Mesenchymal stem cell (in vitro differentiated cells and primary cell): Measurements from ENCODE around the gene LCN1.

Source experiments
- DNase-seq: peaks from one replicate; pipeline ENCODE4 v3.0.0-alpha.2; 2013
- H2AFZ ChIP-seq: one replicate; pipeline ENCODE4 v1.6.1; 2013; ENCODE audit warnings: low read depth, mild to moderate bottlenecking, control low read depth, inconsistent platforms, low read length, moderate library complexity
- H2AK5ac ChIP-seq: 2 replicates; pipeline ENCODE4 v1.6.1; 2013; ENCODE audit warnings: low read length, moderate library complexity, mild to moderate bottlenecking, inconsistent platforms; ENCODE audit not compliant: severe bottlenecking
- H2BK120ac ChIP-seq: one replicate; pipeline ENCODE4 v1.6.1; 2013; ENCODE audit warnings: low read depth, mild to moderate bottlenecking, inconsistent platforms, low read length, moderate library complexity
- H2BK12ac ChIP-seq, 2 experiments: one replicate each; pipeline ENCODE4 v1.6.1; 2013; ENCODE audit warnings: inconsistent platforms in 2 of 2, low read length in 2 of 2, mild to moderate bottlenecking in 2 of 2, moderate library complexity in 2 of 2, control low read depth in 1 of 2
- H2BK15ac ChIP-seq: one replicate; pipeline ENCODE4 v1.6.1; 2013; ENCODE audit warnings: mild to moderate bottlenecking, low read depth, inconsistent platforms; ENCODE audit not compliant: poor library complexity, severe bottlenecking
- H2BK5ac ChIP-seq: 2 replicates; pipeline ENCODE4 v1.6.1; 2013; ENCODE audit warnings: low read depth, mild to moderate bottlenecking, low read length, control low read depth, inconsistent platforms; ENCODE audit not compliant: poor library complexity, severe bottlenecking
- H3K14ac ChIP-seq, 2 experiments: one replicate each; pipeline ENCODE4 v1.6.1; 2013; ENCODE audit warnings: inconsistent platforms in 2 of 2, low read length in 2 of 2, control low read depth in 1 of 2, mild to moderate bottlenecking in 1 of 2, moderate library complexity in 1 of 2
- H3K18ac ChIP-seq, 2 experiments: one replicate each; pipeline ENCODE4 v1.6.1; 2013; ENCODE audit warnings: inconsistent platforms in 2 of 2, low read length in 2 of 2, control low read depth in 1 of 2, low read depth in 1 of 2, mild to moderate bottlenecking in 1 of 2
- H3K23ac ChIP-seq, 2 experiments: one replicate each; pipeline ENCODE4 v1.6.1; 2013; ENCODE audit warnings: inconsistent platforms in 2 of 2, low read length in 2 of 2, mild to moderate bottlenecking in 2 of 2, moderate library complexity in 2 of 2, control low read depth in 1 of 2
- H3K27ac ChIP-seq: 2 replicates; pipeline ENCODE4 v1.5.1; 2013; ENCODE audit warnings: mild to moderate bottlenecking, moderate library complexity, low read length, control low read depth, inconsistent platforms; ENCODE audit not compliant: poor library complexity, severe bottlenecking
- H3K27me3 ChIP-seq, 2 experiments: 2 replicates each; pipeline versions ENCODE4 v1.6.1 to v1.7.0; 2013; ENCODE audit warnings: low read length in 2 of 2, mild to moderate bottlenecking in 2 of 2, moderate library complexity in 2 of 2, control low read depth in 1 of 2, inconsistent platforms in 1 of 2; ENCODE audit not compliant: control insufficient read depth in 1 of 2, insufficient read depth in 1 of 2
- H3K36me3 ChIP-seq, 2 experiments: 2 replicates each; pipeline versions ENCODE4 v1.6.1 to v1.7.0; 2013; ENCODE audit warnings: low read length in 2 of 2, control low read depth in 1 of 2, inconsistent platforms in 1 of 2, low read depth in 1 of 2, mild to moderate bottlenecking in 1 of 2; ENCODE audit not compliant: insufficient read depth in 2 of 2, control insufficient read depth in 1 of 2
- H3K4ac ChIP-seq, 2 experiments: one replicate each; pipeline ENCODE4 v1.6.1; 2013; ENCODE audit warnings: inconsistent platforms in 2 of 2, low read length in 2 of 2, mild to moderate bottlenecking in 2 of 2, moderate library complexity in 2 of 2, control low read depth in 1 of 2, low read depth in 1 of 2
- H3K4me1 ChIP-seq: 2 replicates; pipeline ENCODE4 v1.6.1; 2013; ENCODE audit warnings: low read depth, low read length, control low read depth; ENCODE audit not compliant: control insufficient read depth, insufficient read depth
- H3K4me2 ChIP-seq: 2 replicates; pipeline ENCODE4 v1.6.1; 2013; ENCODE audit warnings: low read length, mild to moderate bottlenecking, inconsistent platforms; ENCODE audit not compliant: poor library complexity, severe bottlenecking
- H3K4me3 ChIP-seq, 2 experiments: 2 replicates each; pipeline versions ENCODE4 v1.5.1 to v1.7.0; 2013; ENCODE audit warnings: low read length in 2 of 2, mild to moderate bottlenecking in 2 of 2, control low read depth in 1 of 2, low read depth in 1 of 2; ENCODE audit not compliant: insufficient read depth in 1 of 2
- H3K79me1 ChIP-seq: replicated peaks from 2 replicates; pipeline ENCODE4 v1.6.1; 2013; ENCODE audit warnings: mild to moderate bottlenecking, control low read depth, low read length, inconsistent platforms; ENCODE audit not compliant: poor library complexity, severe bottlenecking
- H3K9ac ChIP-seq: 2 replicates; pipeline ENCODE4 v1.7.0; 2013; ENCODE audit warnings: mild to moderate bottlenecking, low read length, moderate library complexity
- H3K9me3 ChIP-seq: 2 replicates; pipeline ENCODE4 v1.7.0; 2013; ENCODE audit warnings: mild to moderate bottlenecking, low read length; ENCODE audit not compliant: control insufficient read depth
- H4K8ac ChIP-seq: one replicate; pipeline ENCODE4 v1.6.1; 2013; ENCODE audit warnings: inconsistent platforms, mild to moderate bottlenecking, low read length, moderate library complexity
- H4K91ac ChIP-seq: one replicate; pipeline ENCODE4 v1.6.1; 2013; ENCODE audit warnings: mild to moderate bottlenecking, low read length, inconsistent platforms
- WGBS: methylation state at CpG from one replicate; pipeline ENCODE4 v1.1.7; 2013; ENCODE audit warnings: mixed read lengths; 5-methylcytosine and 5-hydroxymethylcytosine counted together

Gene LCN1

GRCh38 chr9:135565141-135565628 lies 43.9 kb downstream of the LCN1 start:
- no peak overlapping the region for H3K23ac ChIP-seq
- H2BK12ac ChIP-seq, result no peak overlapping the region
- 58% methylated on average over 5 of the region's 9 CpGs for WGBS

GRCh38 chr9:135565636-135566035 lies 44.4 kb downstream of the LCN1 start:
- 79% methylated on average over 8 of the region's 8 CpGs for WGBS
- no peaks in the 10 kb centered on the region for H3K36me3 ChIP-seq

More at GRCh38 chr9:135565141-135565628, 43.9 kb downstream of the LCN1 start:
- Histone ChIP-seq H4K8ac (no peak overlapping the region), H3K14ac (no peak overlapping the region), H2BK15ac (no peak overlapping the region), H3K4me1 (no peaks in the 10 kb centered on the region), H2AFZ (no peak overlapping the region), H2AK5ac (no peak overlapping the region), H3K27ac (no peak overlapping the region), H4K91ac (no peak overlapping the region), H3K27me3 (no peaks in the 10 kb centered on the region), H3K4me2 (no peak overlapping the region), H3K18ac (no peak overlapping the region), H2BK120ac (no peak overlapping the region), H2BK5ac (no peak overlapping the region), H3K4ac (no peak overlapping the region), H3K36me3 (no peaks in the 10 kb centered on the region), H3K9ac (no peak overlapping the region), H3K79me1 (no peaks in the 10 kb centered on the region), H3K4me3 (no peak overlapping the region), H3K9me3 (peaks cover 9% of the 10 kb centered on the region)
- no peak for DNase-seq

GRCh38 chr9:135566552-135566951 lies 45.3 kb downstream of the LCN1 start:
- H3K27ac ChIP-seq, result no peak overlapping the region
- WGBS, result 87% methylated on average over 9 of the region's 10 CpGs
- no peak overlapping the region for H3K4me3 ChIP-seq
- no peak overlapping the region for H3K4ac ChIP-seq
- peaks cover 9% of the 10 kb centered on the region for H3K9me3 ChIP-seq
- no peak overlapping the region for H2BK12ac ChIP-seq
- H2BK120ac ChIP-seq, result no peak overlapping the region
- no peak overlapping the region for H2BK15ac ChIP-seq
- no peak overlapping the region for H4K8ac ChIP-seq
- H4K91ac ChIP-seq, result no peak overlapping the region
- H2BK5ac ChIP-seq, result no peak overlapping the region
- H3K27me3 ChIP-seq, result no peaks in the 10 kb centered on the region
- no peak overlapping the region for H3K9ac ChIP-seq
- H3K79me1 ChIP-seq, result no peaks in the 10 kb centered on the region
- no peak for DNase-seq
- H3K36me3 ChIP-seq, result no peaks in the 10 kb centered on the region
- no peak overlapping the region for H3K23ac ChIP-seq
- H3K18ac ChIP-seq, result no peak overlapping the region
- H3K4me2 ChIP-seq, result no peak overlapping the region
- no peak overlapping the region for H2AK5ac ChIP-seq
- no peaks in the 10 kb centered on the region for H3K4me1 ChIP-seq
- no peak overlapping the region for H3K14ac ChIP-seq
- H2AFZ ChIP-seq, result no peak overlapping the region

More at GRCh38 chr9:135565636-135566035, 44.4 kb downstream of the LCN1 start:
- Histone ChIP-seq H2AK5ac (no peak overlapping the region), H3K23ac (no peak overlapping the region), H2BK120ac (no peak overlapping the region), H3K79me1 (no peaks in the 10 kb centered on the region), H3K27me3 (no peaks in the 10 kb centered on the region), H3K9ac (no peak overlapping the region), H2BK15ac (no peak overlapping the region), H3K4me3 (no peak overlapping the region), H2AFZ (no peak overlapping the region), H3K18ac (no peak overlapping the region), H4K8ac (no peak overlapping the region), H2BK12ac (no peak overlapping the region), H3K4me1 (no peaks in the 10 kb centered on the region), H2BK5ac (no peak overlapping the region), H3K4ac (no peak overlapping the region), H3K4me2 (no peak overlapping the region), H3K14ac (no peak overlapping the region), H4K91ac (no peak overlapping the region), H3K27ac (no peak overlapping the region), H3K9me3 (peaks cover 9% of the 10 kb centered on the region)
- DNase-seq, result no peak

- Histone ChIP-seq H3K27me3 (no peaks in the 10 kb centered on the region), H3K14ac (no peak overlapping the region), H3K9me3 (peaks cover 9% of the 10 kb centered on the region), H3K36me3 (no peaks in the 10 kb centered on the region), H2BK15ac (no peak overlapping the region), H3K18ac (no peak overlapping the region), H3K4me2 (no peak overlapping the region), H2BK120ac (no peak overlapping the region), H2AFZ (no peak overlapping the region), H4K91ac (no peak overlapping the region), H4K8ac (no peak overlapping the region), H2BK5ac (no peak overlapping the region), H3K27ac (no peak overlapping the region), H2BK12ac (no peak overlapping the region), H3K4ac (no peak overlapping the region), H3K23ac (no peak overlapping the region), H3K4me1 (no peaks in the 10 kb centered on the region), H2AK5ac (no peak overlapping the region), H3K9ac (no peak overlapping the region), H3K4me3 (no peak overlapping the region), H3K79me1 (no peaks in the 10 kb centered on the region)
- WGBS, result 79% methylated on average over 9 of the region's 9 CpGs
- DNase-seq, result no peak
These were observed 46.1 kb downstream of the LCN1 start for GRCh38 chr9:135567311-135567710.
